ENCODE data around the gene CSRP3.

Gene CSRP3

DNA sequence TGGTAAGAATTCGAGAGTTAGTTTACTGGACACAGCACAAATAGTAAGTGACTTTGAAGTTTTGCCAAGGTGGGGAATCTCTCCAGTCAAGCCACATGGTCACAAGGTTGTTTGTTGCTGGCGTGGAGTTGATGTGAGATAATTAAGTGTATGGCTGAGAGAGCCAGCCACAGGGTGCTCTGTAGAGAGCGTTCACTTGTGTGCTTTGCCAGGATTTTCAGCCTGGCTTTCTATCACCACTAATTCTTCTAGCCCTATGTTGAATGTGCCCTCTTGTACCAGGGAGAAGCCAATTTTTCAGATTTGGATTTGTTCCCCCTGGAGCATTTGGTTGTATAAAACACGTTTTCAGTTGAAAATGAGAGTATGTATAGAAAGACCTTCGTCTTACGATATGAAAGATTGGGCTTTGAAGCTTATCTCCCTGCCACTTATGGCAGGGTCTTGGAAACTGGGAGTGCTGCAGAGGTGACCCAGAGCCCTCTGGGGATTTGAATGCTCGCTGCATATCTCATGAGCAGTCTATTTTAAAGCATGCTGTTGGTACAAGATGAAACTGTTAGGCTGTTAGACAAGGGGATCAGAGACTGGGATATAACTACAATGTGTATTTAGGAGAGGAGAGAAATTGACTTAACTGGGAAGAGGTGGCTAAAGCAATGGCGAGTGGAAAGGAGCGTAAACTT is 28.6 kb downstream of the CSRP3 start:
- Histone ChIP-seq H3K36me3 (replicated peaks) (peaks cover 5% of the 10 kb centered on the region), H3K4me3 (ENCODE audit: low read depth, low read length) (no peak overlapping the region), H3K27me3 (replicated peaks) (no peaks in the 10 kb centered on the region), H3K27ac (no peak overlapping the region)
- in situ Hi-C loops (cut with HindIII; ENCODE audit: low pct_ligation_motif_present, low sequenced_read_pairs): no loop called here
- DNase-seq: no peak
- TF ChIP-seq, protein P1, sequence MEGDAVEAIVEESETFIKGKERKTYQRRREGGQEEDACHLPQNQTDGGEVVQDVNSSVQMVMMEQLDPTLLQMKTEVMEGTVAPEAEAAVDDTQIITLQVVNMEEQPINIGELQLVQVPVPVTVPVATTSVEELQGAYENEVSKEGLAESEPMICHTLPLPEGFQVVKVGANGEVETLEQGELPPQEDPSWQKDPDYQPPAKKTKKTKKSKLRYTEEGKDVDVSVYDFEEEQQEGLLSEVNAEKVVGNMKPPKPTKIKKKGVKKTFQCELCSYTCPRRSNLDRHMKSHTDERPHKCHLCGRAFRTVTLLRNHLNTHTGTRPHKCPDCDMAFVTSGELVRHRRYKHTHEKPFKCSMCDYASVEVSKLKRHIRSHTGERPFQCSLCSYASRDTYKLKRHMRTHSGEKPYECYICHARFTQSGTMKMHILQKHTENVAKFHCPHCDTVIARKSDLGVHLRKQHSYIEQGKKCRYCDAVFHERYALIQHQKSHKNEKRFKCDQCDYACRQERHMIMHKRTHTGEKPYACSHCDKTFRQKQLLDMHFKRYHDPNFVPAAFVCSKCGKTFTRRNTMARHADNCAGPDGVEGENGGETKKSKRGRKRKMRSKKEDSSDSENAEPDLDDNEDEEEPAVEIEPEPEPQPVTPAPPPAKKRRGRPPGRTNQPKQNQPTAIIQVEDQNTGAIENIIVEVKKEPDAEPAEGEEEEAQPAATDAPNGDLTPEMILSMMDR (IDR thresholded peaks at IDR 0.05; ENCODE audit: low read depth, low read length, missing control alignments): no peak

GRCh38 chr11:19168090-19168489 is 33.7 kb downstream of the CSRP3 start:
- TF ChIP-seq, protein P1 (IDR thresholded peaks at IDR 0.05; ENCODE audit: low read depth, low read length, missing control alignments): no peak
- no peak for DNase-seq
- H3K27me3 ChIP-seq (replicated peaks): no peaks in the 10 kb centered on the region
- H3K4me3 ChIP-seq (ENCODE audit: low read depth, low read length): no peak overlapping the region
- in situ Hi-C loops (cut with HindIII; ENCODE audit: low pct_ligation_motif_present, low sequenced_read_pairs): no loop called here
- H3K27ac ChIP-seq: no peak overlapping the region
- peaks cover 10% of the 10 kb centered on the region for H3K36me3 ChIP-seq (replicated peaks)

GRCh38 chr11:19164881-19165280 is 36.9 kb downstream of the CSRP3 start:
- Histone ChIP-seq H3K36me3 (replicated peaks) (peaks cover 8% of the 10 kb centered on the region), H3K27ac (no peak overlapping the region), H3K27me3 (replicated peaks) (no peaks in the 10 kb centered on the region), H3K4me3 (ENCODE audit: low read depth, low read length) (no peak overlapping the region)
- in situ Hi-C loops (cut with HindIII; ENCODE audit: low pct_ligation_motif_present, low sequenced_read_pairs): no loop called here
- TF ChIP-seq, protein P1 (IDR thresholded peaks at IDR 0.05; ENCODE audit: low read depth, low read length, missing control alignments): no peak
- DNase-seq: no peak

- peaks cover 8% of the 10 kb centered on the region for H3K36me3 ChIP-seq (replicated peaks)
- in situ Hi-C loops (cut with HindIII; ENCODE audit: low pct_ligation_motif_present, low sequenced_read_pairs): no loop called here
- no peaks in the 10 kb centered on the region for H3K27me3 ChIP-seq (replicated peaks)
- H3K27ac ChIP-seq: no peak overlapping the region
- TF ChIP-seq, protein P1 (IDR thresholded peaks at IDR 0.05; ENCODE audit: low read depth, low read length, missing control alignments): no peak
- no peak overlapping the region for H3K4me3 ChIP-seq (ENCODE audit: low read depth, low read length)
- DNase-seq: no peak
Observed at GRCh38 chr11:19164230-19164855, 37.4 kb downstream of the CSRP3 start.

- no peaks in the 10 kb centered on the region for H3K27me3 ChIP-seq (replicated peaks)
- TF ChIP-seq, protein P1 (IDR thresholded peaks at IDR 0.05; ENCODE audit: low read depth, low read length, missing control alignments): no peak
- peaks cover 6% of the 10 kb centered on the region for H3K36me3 ChIP-seq (replicated peaks)
- no peak overlapping the region for H3K4me3 ChIP-seq (ENCODE audit: low read depth, low read length)
- in situ Hi-C loops (cut with HindIII; ENCODE audit: low pct_ligation_motif_present, low sequenced_read_pairs): no loop called here
- DNase-seq: no peak
- H3K27ac ChIP-seq: no peak overlapping the region
Observed at GRCh38 chr11:19163617-19164016, 38.2 kb downstream of the CSRP3 start.
